Thyroid gland (tissue), 4 donors: ENCODE results near the gene SLC16A4.

Experiments used
- POLR2A ChIP-seq, 2 donors: fragments of 450-650 bp; IDR thresholded peaks; one replicate each; pipeline ENCODE4 v1.6.1; 2017; ENCODE audit warnings: antibody characterized with exemption in 2 of 2, mild to moderate bottlenecking in 2 of 2, moderate library complexity in 1 of 2
- TF ChIP-seq, protein P1 (sequence below), 6 experiments: fragments of 200-600 bp in 3 of 6; fragments of 450-650 bp in 3 of 6; sonication (generic) in 3 of 6; IDR thresholded peaks; one replicate each; pipeline ENCODE4 v1.5.1; 2016 to 2019; ENCODE audit warnings: antibody characterized with exemption in 6 of 6, mild to moderate bottlenecking in 2 of 6, inconsistent platforms in 1 of 6, moderate library complexity in 1 of 6

GRCh38 chr1:110411173-110411735, 20.4 kb upstream of the SLC16A4 start:
- TF ChIP-seq POLR2A (IDR thresholded peaks at IDR 0.05): no peak
- TF ChIP-seq, protein P1, sequence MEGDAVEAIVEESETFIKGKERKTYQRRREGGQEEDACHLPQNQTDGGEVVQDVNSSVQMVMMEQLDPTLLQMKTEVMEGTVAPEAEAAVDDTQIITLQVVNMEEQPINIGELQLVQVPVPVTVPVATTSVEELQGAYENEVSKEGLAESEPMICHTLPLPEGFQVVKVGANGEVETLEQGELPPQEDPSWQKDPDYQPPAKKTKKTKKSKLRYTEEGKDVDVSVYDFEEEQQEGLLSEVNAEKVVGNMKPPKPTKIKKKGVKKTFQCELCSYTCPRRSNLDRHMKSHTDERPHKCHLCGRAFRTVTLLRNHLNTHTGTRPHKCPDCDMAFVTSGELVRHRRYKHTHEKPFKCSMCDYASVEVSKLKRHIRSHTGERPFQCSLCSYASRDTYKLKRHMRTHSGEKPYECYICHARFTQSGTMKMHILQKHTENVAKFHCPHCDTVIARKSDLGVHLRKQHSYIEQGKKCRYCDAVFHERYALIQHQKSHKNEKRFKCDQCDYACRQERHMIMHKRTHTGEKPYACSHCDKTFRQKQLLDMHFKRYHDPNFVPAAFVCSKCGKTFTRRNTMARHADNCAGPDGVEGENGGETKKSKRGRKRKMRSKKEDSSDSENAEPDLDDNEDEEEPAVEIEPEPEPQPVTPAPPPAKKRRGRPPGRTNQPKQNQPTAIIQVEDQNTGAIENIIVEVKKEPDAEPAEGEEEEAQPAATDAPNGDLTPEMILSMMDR (IDR thresholded peaks at IDR 0.05): no peak
